Daoy (cell line): ENCODE measurements around the gene LDB3. TPM values are rescaled to one million over a fixed set of nuclear protein-coding genes. Genes with fewer than 3 reads are reported as not detected.

Source experiments
- DNase-seq: peaks from one replicate; pipeline ENCODE4 v3.0.0-alpha.2; 2015; ENCODE audit warnings: low read depth
- total RNA-seq: library from RNA; depleted of rRNA; stranded (reverse); fragments of >200 nt; shearing (Covaris generic); gene quantifications from 2 replicates; pipeline ENCODE4 v1.2.3, GENCODE V29; 2014; rRNA removed

The LDB3 gene
- total RNA-seq, 1 experiment from 2014 or later, result not detected

DNA sequence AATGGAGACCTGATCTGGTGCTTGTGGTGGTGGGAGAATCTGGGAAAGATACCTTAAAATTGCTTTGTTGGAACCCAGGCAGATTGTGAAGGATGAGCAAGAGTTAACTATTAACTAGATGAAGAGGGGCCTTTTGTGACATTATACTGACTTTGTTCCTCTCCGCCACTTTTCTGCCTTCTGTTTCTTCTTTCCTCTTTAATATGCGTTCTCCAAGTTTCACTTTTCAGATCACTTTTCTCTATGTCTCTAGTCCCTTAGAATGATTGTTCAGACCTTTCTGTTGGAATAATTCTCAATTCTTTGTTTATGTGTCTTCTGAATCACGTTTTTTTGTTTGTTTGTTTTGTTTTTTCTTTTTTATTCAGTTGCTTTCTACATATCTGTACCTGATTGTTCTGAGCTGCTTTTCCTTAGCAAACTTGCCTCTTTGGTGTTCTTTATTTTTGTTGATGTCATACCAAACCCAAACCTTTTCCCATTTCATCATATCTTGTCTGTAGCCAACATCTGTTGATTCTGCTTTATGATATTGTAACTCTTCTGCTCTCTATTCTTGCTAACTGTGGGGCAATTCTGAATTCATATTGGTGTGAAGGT is 90.9 kb downstream of the LDB3 start:
- DNase-seq, result no peak

DNA sequence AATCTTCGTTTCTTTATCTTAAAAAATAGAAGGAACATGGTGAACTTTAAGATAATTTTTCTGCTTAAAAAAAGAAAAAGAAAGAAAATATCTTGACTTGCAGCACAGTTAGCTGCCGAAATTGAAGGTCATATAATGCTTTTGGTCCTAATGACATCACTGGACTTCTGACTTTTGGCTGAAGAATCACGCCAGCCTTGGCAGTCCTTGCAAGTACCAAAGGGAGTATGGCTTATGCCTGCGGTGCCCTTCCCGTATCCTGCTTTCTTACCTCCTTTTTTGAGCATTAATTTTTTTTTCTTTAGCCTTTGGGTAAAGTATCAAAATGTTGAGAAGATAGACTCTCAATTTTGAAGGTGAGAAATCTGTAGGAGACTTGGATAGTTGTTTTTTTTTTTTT is 95.1 kb downstream of the LDB3 start:
- no peak for DNase-seq

DNA sequence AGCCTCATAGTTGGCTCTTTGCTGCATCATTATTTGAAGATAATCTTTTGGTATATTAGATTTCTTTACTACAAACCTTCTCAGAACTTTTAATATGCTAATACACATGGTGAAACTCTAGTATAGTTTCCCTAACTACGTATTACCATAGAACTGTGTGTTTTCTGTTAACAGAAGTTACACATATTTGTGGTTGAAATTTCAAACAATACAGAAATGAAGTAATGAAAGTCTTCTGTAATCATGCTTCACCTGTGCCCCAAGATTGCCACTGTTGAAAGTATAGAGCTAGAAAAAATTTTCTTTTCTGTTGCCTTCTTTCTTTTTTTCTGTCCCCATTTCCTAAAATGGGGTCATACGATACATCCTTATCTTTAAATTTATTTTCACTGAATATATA is 97.2 kb downstream of the LDB3 start:
- no peak for DNase-seq

DNA sequence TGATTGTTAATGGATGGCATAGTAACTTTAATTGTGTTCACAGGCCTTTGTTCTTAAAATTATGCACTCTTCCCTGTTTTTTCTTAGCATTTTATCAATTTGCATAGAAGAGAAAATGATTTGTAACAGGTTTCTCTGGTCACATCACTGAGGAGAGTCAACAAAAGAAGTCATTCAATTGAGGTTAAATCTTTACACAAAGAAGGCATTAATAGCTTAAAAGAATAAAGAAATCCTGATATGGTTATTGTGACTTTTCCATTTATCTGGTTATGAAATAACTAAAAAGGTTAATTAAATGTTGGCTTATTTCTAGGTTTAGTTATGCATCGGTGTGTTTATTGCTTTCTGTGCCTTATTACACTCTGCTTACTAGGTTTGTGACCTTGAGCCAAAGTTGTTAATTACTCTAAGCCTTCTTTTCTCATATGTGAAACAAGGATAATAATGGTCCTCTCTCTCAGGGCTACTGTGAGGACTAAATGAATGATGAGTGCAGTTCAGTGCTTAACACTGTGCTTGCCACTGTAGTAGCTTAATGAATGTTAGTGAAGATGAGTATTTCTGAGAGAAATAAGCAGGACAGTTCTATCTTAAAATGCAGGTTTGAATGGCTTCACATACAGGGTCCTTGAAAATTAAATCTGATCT is 100.2 kb downstream of the LDB3 start:
- DNase-seq, result no peak

DNA sequence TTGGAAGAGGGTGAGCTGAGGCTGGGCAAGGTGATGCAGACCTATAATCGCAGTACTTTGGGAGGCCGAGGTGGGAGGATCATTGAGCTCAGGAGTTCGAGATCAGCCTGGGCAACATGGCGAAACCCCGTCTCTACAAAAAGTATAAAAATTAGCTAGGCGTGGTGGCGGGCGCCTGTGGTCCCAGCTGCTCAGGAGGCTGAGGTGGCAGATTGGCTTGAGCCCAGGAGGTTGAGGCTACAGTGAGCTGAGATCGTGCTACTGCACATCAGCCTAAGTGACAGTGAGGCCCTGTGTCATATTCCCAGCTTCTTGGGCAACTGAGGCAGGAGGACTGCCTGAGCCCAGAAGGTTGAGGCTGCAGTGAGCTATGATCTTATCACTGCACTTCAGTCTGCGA is 101.7 kb downstream of the LDB3 start:
- no peak for DNase-seq

DNA sequence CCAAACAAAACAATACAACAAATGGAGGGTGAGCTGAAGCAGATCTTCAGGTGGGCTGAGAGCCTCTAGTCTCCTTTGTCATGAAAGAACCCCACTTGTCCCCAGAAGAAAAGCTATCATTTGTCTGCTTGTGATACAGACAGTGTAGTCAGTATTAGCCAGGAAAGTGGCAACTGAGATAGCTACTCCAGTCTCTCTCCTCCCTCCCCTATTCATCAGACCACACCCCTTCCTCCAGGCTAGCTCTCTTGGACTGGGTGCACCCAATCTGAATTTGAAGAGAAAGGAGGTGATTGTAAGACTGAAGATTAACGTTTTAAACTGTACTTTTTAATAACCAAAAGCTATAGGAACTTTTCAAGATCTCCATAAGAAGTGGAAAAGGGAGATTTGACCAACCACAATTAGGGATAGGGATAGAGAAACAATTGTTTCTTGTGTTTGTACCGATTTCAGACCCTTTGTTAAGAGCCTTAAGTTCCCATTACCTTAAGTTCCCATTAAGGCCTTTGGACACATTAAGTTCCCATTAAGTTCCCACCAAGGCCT is 102.2 kb downstream of the LDB3 start:
- no peak for DNase-seq

DNA sequence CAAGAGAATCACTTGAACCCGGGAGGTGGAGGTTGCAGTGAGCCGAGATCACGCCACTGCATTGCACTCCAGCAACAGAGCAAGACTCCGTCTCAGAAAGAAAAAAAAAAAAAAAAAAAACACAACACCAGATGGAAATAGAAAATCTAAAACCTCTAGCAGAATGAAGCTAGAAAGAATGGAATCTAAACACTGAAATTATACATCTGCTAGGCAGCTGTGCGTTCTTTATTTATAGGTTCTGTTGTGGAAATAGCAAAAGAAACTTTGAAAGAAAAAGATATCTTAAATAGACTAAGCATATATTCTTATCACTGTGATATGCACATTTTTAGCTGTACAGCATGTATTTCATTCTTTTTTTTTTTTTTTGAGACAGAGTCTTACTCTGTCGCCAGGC is 105.2 kb downstream of the LDB3 start:
- DNase-seq, result no peak

DNA sequence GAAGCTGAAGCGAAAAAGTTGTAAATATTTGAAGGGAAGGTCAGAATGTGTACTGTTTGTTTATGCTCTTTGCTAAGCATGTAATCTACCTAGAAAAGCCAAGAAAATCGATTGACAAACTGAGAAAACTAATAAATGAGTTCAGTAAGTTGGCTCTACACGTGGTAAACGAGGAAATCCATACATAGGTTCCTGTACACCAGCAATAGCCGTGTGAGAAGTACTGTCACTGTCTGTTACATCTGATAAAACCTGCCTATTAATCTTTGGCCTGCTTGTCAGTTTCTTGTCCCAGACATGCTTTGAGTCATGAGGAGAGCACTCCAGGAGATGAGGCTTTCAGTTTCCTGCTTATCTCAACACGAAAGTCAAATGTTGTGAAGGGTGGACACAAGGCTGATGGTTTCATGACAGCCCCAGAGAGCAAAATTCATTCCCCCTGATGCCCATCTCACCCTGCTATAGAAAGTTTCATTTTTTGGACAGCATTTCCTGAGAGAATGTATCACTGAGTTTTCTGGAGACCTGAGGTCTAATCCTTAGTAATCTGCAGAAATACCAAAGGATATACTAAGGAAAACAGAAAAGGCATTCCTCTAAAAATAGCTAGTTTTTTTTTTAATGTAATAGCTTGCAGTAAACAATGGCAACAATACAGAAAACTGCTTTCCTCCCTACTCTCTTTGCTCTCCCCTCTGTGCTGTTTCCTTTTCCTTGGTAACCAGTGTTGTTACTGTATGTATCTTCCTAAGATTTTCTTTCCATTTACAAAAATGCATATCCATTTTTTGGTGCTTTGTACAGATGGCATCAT is 107.0 kb downstream of the LDB3 start:
- DNase-seq, result no peak

DNA sequence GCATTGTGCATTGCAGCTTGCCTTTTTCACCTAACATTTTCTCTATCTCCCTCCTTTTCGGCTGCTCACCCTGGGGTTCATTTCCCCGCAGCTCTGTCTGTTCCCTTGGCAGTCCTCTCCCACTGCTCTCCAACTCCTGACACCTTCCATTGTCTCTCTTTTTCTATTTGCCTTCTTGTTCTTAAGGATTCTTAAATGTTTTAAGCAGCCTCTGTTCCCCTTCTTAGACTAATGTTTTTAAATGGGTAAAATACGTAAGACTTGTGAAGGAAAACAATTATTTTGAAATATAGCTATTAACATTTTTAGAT is 107.5 kb downstream of the LDB3 start:
- no peak for DNase-seq

DNA sequence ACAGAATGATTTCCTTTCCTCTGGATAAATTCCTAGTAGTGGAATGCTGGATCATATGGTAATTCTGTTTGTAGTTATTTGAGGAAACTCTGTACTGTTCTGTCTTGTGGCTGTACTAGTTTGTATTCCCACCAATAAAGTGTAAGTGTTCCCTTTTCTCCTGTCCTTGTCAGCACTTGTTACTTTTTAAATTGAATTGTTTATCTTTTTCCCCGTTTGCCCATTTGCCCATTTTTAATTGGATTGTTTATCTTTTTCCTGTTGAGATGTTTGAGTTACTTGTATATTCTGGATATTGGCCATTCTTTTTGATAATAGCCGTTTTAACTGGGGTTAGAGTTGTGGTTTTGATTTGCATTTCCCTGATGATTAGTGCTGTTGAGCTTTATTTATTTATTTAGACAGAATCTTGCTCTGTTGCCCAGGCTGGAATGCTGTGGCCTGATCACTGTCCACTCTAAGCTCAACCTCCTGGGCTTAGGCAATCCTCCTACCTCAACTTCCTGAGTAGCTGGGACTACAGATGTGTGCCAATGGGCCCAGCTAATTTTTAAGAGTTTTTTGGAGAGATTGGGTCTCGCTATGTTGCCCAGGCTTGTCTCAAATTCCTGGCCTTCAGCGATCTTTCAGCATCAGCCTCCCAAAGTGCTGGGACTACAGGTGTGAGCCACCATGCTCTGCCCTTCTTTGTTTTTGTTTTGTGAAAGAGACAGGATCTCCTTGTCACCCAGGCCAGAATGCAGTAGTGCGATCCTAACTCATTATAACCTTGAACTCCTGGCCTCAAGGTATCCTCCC is 111.1 kb downstream of the LDB3 start:
- DNase-seq, result no peak

DNA sequence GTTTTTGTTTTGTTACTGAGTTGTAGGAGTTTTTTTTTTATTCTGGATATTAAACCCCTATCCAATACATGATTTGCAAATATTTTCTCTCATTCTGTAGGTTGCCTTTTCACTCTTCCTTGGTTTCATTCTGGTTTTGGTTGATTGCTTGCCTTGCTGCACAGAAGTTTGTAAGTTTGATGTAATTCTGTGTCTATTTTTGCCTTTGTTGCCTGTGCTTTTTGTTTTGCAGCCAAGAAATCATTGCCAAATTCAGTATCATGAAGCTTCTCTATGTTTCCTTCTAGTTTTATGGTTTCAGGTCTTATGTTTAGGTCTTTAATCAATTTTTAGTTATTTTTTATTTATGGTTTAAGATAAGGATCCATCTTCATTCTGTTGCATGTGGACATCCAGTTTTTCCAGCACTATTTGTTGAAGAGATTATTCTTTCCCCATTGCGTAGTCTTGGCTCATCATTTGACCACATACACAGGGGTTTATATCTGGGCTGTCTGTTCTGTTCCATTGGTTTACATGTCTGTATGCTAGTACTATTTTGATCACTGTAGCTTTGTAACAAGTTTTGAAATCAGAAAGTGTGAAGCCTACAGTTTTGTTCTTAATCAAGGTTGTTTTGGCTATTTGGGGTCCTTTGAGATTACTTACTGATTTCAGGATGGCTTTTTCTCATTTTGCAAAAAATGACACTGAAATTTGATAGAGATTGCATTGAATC is 114.5 kb downstream of the LDB3 start:
- no peak for DNase-seq

DNA sequence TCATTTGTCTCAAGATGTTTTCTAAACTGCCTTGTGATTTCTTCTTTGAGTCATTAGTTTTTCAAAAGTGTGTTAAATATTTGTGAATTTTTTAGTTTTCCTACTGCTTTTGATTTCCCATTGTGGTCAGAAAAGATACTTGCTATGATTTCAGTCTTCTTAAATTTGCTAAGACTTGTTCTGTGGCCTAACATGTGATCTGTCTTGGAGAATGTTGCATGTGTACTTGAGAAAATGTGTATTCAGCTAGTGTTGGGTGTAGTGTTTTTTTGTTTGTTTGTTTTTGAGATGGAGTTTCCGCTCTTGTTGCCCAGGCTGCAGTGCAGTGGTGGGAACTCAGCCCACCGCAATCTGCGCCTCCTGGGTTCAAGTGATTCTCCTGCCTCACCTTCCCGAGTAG is 116.7 kb downstream of the LDB3 start:
- no peak for DNase-seq

Other genes starting within 250 kb of the LDB3 start
- 26.3 and 31.1 TPM in 2 replicates for gene WAPL, start 146.7 kb upstream of the LDB3 start, total RNA-seq
- gene OPN4, start 14.0 kb upstream of the LDB3 start, total RNA-seq, result not detected in 2 replicates
- 11.3 and 18.6 TPM in 2 replicates for gene BMPR1A, start 88.1 kb downstream of the LDB3 start, total RNA-seq